GM18505 (cell line): ENCODE data around the gene EIF2AK3.
"Not testable (repeated sequence)": the region's sequence is repeated elsewhere in the genome, so short reads cannot be mapped to it uniquely, and the experiment has no call there.

Experiments
- ATAC-seq: cut with Tn5 transposase; IDR thresholded peaks from one replicate; pipeline ENCODE4 v1.9.1; 2021; ENCODE audit not compliant: unreplicated experiment
- POLR2A ChIP-seq: IDR thresholded peaks from 4 replicates; pipeline ENCODE4 v1.6.1; 2011; ENCODE audit warnings: borderline replicate concordance; ENCODE audit not compliant: insufficient read depth, insufficient read length; ENCODE audit errors: extremely low read depth

EIF2AK3 gene

DNA sequence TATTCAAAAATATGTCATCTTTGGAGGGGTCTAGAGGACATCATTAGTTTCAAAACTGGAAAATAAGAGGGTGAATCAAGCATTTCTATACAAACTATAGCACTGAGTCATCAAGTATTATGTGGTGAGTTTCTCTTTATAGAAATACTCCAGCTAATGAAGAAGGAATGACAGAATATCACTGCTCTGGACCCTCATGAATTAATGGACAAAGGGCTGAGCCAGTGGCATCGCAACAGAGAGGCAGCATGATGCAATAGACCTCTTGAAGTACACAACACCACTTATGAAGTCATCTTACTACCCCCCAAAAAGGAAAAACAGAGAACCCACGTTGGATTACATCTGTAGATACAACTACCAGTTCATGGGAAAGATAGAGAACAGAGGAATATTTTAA is 27.4 kb upstream of the EIF2AK3 start:
- ATAC-seq = no peak
- no peak for TF ChIP-seq POLR2A

DNA sequence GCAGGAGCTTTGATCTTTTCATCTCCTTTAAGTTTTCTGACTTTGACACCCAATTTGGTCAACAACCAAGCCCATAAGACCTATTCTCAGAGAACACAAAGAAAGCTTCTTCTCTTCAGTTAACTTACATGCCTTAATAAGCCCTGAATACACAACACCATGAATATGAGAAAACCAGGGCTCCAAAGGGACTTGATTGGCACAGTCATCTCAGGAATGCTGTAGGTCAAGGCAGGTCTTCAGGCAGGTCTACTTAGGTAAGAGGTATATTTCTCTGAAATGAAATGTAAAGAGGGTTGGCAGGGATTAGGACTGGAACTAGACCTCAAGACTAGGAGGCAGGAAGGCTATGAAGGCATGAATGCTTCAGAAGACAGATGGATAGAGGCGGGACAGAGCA is 24.4 kb upstream of the EIF2AK3 start:
- no peak for ATAC-seq
- TF ChIP-seq POLR2A = no peak

DNA sequence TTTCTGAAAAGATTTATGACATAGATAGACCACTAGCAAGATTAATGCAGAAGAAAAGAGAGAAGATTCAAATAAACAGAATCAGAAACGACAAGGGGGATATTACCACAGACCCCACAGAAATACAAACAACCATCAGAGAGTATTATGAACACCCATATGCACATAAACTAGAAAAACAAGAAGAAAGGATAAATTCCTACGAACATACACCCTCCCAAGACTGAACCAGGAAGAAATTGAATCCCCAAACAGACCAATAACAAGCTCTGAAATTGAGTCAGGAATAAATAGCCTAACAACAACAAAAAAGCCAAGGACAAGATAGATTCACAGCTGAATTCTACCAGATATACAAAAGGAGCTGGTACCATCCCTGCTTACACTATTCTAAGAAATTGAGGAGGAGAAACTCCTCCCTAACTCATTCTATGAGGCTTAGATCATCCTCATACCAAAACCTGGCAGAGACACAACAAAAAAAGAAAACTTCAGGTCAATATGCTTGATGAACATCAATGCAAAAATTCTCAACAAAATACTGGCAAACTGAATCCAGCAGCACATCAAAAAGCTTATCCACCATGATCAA is 18.1 kb upstream of the EIF2AK3 start:
- ATAC-seq = not testable (repeated sequence)

DNA sequence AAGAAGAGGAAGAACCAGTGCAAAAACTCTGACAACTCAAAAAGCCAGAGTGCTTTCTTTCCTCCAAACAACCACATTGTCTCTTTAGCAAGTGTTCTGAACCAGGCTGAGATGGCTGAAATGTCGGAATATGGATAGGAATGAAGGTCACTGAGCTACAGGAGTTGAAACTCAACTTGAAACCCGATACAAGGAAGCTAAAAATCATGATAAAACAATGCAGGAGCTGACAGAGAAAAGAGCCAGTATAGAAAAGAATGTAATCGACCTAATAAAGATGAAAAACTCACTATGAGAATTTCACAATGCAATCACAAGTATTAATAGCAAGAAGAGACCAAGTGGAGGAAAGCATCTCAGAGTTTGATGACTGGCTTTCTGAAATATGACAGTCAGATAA is 15.0 kb upstream of the EIF2AK3 start:
- ATAC-seq = no peak
- TF ChIP-seq POLR2A = no peak

DNA sequence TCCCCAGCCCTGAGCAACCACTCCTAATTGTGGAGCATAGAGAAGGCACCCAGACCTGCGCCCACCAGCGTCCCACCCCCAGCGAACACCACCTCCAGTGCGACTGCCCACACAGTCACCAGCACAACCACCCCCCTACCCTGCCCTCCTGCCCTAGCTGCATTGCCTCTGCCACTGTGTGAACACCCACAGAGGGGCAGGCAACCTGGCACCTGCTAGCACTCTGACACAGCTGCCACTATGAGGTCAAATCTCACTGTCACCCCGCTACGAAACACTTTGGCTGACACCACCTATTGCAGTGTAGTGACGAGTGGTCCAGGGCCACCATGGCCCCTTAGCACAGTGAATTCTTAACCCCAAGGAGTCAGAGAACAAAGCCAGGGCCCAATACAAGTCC is 14.1 kb upstream of the EIF2AK3 start:
- ATAC-seq = no peak
- TF ChIP-seq POLR2A = no peak

DNA sequence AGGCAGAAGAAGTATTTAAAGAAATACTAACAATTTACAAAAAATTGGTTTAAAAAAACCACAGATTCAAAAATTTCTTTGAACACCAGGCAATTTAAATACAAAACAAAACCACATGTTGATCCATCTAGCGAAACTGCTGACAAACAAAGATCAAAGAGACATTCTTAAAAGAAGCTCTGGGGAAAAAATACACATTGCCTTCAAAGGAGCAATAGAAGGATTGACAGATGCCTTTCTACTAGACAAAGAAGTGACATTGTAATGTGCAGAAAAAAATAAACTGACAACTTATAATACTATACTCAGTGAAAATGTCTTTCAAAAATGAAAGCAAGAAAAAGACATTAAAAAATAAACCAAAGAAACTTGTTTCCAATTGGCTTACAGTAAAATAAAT is 12.6 kb upstream of the EIF2AK3 start:
- no peak for ATAC-seq
- no peak for TF ChIP-seq POLR2A

DNA sequence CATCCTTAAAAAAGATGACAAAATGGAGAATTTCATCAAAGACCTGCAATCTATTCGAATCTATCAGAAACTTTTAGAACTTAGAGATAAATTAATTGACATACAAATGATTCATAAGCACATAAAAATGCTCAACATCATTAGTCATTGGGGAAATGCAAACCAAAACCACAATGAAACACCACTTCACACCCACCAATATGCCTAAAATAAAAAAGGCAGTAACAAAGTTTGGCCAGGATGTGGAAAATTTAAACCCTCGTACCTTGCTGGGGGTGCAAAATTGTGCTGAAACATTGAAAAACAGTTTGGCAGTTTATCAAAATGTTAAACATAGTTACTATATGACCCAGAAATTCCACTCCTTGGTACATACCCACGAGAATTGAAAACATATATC is 11.5 kb upstream of the EIF2AK3 start:
- ATAC-seq = no peak
- no peak for TF ChIP-seq POLR2A

DNA sequence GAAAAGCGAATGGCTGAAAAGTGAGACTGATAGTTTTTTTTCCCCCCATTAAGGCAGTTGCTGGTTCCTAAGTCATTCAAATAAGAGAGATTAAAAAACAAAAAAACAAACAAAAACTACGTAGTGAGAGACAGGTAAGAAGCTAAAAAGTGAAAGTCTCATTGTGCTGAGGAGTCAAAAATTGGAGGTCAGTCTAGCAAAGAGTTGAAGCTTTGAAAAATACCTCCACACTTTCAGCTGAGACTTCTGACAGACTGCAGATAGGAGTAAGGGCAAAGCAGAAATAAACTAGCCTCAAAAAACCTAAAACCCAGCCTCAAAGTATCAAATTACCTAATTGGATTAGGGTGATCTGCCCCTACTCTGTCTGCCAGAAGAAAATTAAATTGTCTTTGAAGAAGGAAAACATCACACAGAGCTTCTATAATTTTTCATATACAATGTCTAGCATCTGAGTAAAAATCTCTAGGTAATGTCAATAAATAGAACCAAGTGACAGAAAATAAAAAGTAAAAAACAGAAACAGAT is 10.9 kb upstream of the EIF2AK3 start:
- ATAC-seq = no peak
- TF ChIP-seq POLR2A = no peak

DNA sequence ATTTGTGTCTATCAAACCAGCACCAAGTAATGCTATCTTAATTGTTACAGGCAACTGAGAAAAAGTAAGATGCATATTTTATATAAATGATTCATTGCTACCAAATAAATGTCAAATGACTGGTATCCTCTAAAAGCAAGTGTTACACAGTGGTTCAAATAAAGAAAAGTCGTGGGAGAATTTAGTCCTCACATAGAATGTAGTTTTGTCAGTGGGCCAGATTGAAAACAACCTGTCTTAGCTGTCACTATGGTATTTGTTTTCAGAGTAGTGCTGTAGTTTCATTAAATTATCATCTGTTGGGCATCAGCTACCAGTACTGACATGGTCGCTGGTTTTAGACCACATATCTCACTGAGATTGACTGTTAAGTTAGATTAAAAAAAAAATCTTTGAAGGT is 10.2 kb upstream of the EIF2AK3 start:
- no peak for ATAC-seq
- TF ChIP-seq POLR2A = no peak

DNA sequence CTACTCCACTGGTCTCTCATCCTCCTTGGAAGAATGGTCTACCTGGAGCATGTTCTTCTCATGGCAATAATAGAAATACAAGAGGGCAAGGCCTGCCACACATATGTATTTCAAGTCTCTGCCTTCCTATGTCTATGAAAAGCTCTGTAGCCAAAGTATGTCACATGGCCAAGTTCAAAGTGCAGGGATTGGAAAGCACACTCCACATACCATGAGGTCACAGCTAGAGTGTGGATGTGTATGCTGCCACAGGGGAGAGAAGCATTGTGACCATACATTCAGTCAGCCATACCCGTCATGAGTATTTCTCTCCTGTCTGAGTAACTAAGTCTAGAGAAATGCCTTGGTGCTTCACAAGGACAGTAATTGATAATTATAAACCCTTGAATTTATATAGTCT is 8.8 kb upstream of the EIF2AK3 start:
- no peak for ATAC-seq

DNA sequence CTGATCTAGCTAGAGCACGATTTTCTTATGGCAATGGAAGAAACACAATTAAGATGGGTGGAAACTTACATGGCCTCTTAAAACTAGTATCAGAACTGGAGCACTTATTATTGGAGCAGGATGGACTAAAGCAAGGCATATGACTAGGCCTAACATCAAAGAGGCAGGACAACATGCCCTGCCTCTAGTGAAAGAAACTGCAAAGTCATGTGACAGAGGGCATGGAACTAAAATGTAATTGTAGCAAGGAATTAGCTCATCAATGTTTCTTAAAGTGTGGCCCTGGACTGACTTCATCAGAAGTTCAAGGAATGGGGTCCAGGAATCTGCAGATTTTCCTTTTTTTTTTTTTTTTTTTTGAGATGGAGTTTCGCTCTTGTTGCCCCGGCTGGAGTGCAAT is 5.3 kb upstream of the EIF2AK3 start:
- TF ChIP-seq POLR2A = no peak
- no peak for ATAC-seq

More for the DNA sequence above, 8.8 kb upstream of the EIF2AK3 start:
- TF ChIP-seq POLR2A = no peak

DNA sequence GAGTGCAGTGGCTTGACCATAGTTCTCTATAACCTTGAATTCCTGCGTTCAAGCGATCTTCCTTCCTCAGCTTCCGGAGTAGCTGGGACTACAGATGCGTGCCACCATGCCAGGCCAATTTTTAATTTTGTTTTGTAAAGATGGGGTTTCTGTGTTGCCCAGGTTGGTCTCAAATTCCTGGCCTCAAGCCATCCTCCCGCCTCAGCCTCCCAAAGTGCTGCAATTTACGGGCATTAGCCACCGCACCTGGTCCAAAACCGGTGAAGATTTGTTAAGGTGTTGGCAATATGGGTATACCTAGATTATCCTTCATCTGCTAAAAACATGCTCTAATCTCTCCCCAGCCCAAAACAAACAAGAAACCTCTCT is 1.3 kb upstream of the EIF2AK3 start:
- no peak for ATAC-seq
- TF ChIP-seq POLR2A = no peak

DNA sequence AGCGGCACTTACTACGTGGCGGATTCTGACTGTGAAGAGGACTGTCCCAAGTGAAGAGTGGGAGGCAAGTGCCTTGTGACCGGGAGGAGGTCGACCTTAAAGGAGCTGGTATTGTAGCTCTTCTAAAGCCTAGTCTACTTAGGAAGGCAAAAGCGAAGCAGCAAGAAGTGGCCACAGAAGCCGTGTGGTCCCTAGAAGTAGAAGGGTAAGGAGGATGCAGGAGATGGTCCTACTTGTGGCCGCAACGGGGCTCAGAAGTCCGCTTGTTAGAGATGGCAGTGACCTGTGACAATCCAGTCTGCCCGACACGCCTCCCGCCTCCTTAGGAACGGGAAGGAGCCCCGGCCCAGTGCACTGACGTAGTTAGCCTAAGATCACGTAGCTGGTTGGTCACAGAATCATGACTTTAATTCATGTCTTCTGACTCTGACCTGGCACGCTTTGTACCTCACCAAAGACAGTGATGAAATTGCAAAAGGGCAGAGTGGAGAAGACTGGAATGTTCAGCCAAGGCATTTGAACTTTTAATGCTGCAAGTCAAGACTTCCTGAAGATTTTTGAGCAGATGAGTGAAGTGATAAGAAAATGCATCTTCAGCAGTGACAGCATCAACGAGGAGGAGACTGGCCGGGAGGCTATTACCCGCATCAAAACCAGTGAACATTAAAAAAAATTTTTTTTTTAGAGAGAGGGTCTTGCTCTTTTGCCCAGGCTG is 749 bp upstream of the EIF2AK3 start:
- peak; percentile 85 for TF ChIP-seq POLR2A
- peak; percentile 29 for ATAC-seq
